GM12872 (cell line): ENCODE measurements around the gene FABP3.

Source experiments
- CTCF ChIP-seq: IDR thresholded peaks from 3 replicates; pipeline ENCODE4 v1.5.1; 2011; ENCODE audit warnings: low read depth, mild to moderate bottlenecking, low read length, moderate library complexity; ENCODE audit not compliant: insufficient read depth

Gene FABP3

GRCh38 chr1:31346785-31347184 is 26.1 kb downstream of the FABP3 start:
- TF ChIP-seq CTCF = no peak

GRCh38 chr1:31345635-31346034 is 27.2 kb downstream of the FABP3 start:
- TF ChIP-seq CTCF = no peak

GRCh38 chr1:31344503-31344902 is 28.4 kb downstream of the FABP3 start:
- TF ChIP-seq CTCF = no peak

GRCh38 chr1:31336687-31337467 is 36.0 kb downstream of the FABP3 start:
- no peak for TF ChIP-seq CTCF

GRCh38 chr1:31335007-31335406 is 37.9 kb downstream of the FABP3 start:
- TF ChIP-seq CTCF = peak; percentile 50; the same call in 2 of the 3 replicates

GRCh38 chr1:31327381-31327780 is 45.5 kb downstream of the FABP3 start:
- no peak for TF ChIP-seq CTCF

GRCh38 chr1:31326461-31326860 is 46.4 kb downstream of the FABP3 start:
- no peak for TF ChIP-seq CTCF
